HG03558 (cell line): ENCODE results near the gene COPG2.

Source experiments
- ATAC-seq: cut with Tn5 transposase; IDR thresholded peaks from one replicate; pipeline ENCODE4 v1.9.1; 2021; ENCODE audit warnings: moderate number of reproducible peaks; ENCODE audit not compliant: unreplicated experiment; ENCODE audit errors: extremely low read depth

Gene COPG2

DNA sequence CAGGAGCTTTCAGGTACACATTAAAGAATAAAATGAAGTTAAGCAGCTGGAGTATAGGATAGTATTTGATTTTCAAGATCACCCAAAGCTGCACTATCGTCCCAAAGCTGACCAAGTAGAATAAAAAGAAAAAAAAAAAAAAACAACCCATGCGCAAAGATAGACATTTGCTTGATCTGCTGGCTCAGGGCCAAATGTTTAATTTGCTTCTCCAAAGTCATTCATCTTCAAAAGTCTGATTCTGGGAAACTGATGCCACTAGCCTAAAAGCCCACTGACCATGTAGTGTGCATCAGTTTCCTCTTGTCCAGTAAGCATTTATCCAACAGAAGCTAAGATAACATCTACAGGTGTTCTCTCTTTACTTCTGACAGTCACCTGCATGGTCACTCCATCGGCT lies 162.2 kb downstream of the COPG2 start:
- ATAC-seq: no peak

GRCh38 chr7:130505753-130506152 lies 162.8 kb downstream of the COPG2 start:
- ATAC-seq: no peak

- ATAC-seq: no peak
These were observed 167.6 kb downstream of the COPG2 start for GRCh38 chr7:130500910-130501309.

DNA sequence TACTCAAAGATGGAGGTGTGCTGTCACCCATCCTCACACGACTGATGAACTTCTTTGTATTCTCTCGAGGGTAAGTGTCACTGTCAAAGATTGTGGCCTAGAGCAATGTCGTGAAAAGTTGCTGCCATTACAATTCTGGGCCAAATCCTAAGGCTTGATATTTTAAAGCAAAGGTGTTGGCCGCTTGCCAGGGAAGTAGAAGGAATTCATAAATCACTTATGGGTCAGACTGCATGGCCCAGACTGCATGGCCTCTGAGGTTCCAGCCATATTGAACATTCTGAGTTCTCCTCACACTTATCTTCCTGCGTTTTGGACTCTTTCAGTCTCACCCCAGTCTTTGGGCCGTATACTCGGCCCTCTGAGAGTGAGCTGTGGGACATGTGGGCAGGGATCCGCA lies 168.1 kb downstream of the COPG2 start:
- no peak for ATAC-seq

GRCh38 chr7:130494431-130494858 lies 174.1 kb downstream of the COPG2 start:
- ATAC-seq: no peak

DNA sequence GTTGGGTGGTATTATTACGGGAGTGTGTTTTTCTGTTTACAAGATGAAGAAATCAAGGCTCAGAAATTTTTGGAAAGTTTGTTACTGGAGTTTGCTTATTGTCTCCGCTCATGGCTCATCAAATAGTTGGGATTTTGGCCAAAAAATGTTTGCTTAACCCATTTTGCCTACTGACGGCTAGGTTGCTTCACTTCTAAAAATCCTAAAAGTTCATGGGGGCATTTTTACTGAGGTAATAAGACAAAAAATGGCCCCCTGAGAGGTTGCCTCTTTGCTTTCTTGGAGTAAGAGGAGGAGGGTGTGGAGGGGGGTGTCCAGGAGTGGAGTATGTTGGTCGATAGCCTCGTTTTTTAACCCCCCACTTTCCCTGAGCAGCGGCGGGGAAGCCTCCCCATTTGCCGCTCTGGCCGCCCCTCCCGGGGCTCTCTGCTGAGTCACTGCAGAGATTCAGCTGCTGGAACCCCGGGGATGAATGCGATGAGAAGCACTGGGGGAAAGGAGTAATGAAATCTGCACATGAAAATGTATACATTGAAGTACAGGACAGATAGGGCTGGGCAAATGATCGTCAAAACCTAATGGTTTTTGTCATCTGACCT lies 175.2 kb downstream of the COPG2 start:
- ATAC-seq: no peak

- no peak for ATAC-seq
These were observed 175.8 kb downstream of the COPG2 start for GRCh38 chr7:130492523-130493274.

GRCh38 chr7:130491841-130492522 lies 176.6 kb downstream of the COPG2 start, which contains the start of gene MEST:
MEST (plus strand) TSS chr7:130492085; CDS start chr7:130492314, 229 bp downstream.
- no peak for ATAC-seq

DNA sequence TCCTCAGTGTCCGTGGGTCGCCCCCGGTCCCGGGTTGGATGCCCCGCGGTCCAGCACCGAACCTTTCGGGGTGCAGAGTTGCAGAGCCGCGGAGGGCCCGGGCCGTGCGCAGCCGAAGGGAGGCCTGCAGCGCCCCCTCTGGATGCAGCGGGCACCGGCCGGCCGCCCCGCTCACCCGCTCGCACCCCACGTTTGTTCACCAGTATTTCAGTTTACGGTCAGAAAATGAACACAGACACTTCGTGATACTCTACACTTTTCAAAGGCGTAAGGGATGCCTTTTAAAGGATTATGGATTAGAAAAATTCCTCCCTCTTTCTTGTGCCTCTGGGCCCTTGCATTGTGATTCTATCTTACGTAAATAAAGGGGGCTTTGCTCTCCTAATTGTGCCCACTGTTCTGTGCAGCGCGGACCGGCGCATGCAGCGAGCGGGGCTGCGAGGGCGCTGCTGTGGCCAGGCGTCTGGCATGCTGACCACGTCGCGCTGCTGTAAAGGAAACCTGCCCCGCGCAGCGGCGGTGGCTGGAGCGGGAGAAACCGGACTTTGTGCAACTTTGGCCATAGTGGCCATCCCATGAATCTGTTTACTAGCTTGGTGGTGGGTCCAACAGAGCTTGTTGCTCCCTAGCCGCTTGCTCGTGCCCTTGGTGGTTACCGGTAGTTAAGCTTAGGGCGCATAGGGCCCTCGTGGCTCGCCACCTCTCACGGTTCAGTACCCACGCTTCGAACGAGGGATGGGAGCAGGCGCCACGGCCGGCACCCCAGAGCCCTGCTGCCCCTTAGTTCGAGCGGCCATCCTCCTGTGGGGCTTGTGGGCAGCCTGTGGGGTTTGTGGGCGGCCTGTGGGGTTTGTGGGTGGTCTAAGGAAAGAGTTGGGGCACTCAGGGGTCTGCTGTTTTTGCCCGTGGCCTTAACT lies 177.4 kb downstream of the COPG2 start:
- ATAC-seq: no peak

- no peak for ATAC-seq
These were observed 178.2 kb downstream of the COPG2 start for GRCh38 chr7:130490311-130490791.

DNA sequence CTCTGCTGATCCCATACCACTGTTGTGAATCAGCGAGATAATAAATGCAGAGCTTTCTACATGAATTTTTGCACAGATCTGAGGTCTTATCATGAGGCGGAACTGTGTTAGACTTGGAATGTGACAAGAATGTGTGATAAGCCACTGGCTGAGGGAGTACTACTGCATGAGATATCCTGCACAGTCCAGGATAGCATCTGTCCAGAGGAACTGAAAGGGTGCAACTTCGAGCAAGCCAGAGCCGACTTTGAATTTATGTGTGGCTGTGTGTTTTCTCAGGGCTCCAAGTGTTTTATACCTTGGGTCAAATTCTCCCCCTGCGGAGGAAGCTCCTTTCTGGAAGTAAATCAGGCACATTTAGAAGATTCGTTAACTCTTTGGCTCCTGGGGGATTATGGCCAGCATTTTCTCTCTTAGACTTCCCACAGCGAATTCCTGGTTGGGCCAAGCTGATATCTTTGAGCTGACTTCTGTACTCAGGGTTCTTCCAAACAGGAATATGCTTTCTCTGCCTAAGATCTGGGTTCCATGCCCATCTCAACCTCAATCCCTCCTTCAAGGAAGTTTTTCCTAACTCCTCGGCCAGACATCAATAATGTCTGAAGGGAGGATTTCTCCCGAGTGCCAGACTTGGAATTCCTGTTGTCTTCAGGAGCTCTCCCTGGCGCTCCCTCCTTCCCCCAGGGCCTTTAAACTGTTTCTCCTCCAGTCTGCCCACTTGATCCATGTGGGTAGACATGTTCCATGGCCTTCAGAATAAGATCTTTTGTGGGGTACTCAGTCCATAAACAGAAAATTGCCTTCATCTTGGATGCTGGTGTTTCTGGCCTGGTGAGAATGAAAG lies 179.2 kb downstream of the COPG2 start:
- ATAC-seq: no peak

- no peak for ATAC-seq
These were observed 180.0 kb downstream of the COPG2 start for GRCh38 chr7:130488392-130489139.

- ATAC-seq: no peak
These were observed 181.6 kb downstream of the COPG2 start for GRCh38 chr7:130486954-130487436.

- ATAC-seq: no peak
These were observed 182.2 kb downstream of the COPG2 start for GRCh38 chr7:130486114-130486953.

DNA sequence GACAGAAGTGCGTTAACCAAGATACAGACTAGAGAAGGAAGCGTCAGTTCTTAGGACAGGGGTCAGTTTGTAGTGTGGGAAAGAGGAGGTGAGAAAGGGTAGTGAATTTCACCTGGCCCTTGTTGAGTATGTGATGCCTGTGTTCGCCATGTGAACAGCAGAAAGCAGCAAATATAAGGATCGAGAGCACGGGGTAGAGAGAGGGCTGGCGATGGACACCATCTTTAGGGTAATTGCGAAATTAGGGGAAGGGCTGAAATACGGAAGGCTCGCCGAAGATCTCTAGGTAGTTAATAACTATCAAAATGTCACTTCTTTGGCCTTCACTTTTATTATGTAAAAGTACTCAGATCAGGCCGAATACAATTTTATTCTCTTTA lies 182.8 kb downstream of the COPG2 start:
- ATAC-seq: no peak

DNA sequence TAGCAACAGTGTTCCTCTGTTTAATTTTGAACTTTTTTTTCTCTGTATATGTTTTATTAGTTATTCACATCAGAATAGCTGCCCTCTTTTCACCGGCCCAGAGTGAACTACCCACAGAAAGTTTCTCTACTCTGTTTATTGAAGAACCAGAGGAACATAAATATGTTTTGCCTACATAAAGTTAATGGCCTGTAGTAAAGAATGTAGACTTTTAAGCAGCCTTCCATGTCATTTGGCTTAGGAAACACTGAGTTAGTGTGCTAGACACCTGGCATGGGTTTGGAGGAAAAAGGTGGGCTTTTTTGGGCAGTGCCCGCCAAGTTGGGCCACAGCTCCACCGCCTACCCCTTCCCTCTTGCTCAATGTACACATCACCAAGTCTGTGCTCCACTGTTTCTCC lies 185.5 kb downstream of the COPG2 start:
- no peak for ATAC-seq

GRCh38 chr7:130481898-130482297 lies 186.7 kb downstream of the COPG2 start:
- no peak for ATAC-seq
